OCI-LY1 (cell line): ENCODE measurements around the gene ERGIC1.

ENCODE experiments used
- CTCF ChIP-seq: fragments of 200-600 bp; sonication (generic), shearing (Covaris generic); IDR thresholded peaks from 2 replicates; pipeline ENCODE4 v1.5.1; 2017; ENCODE audit warnings: mild to moderate bottlenecking, antibody characterized with exemption, low read length, moderate library complexity, mixed read lengths
- EZH2 ChIP-seq: fragments of 200-600 bp; sonication (generic), shearing (Covaris generic); IDR thresholded peaks from 2 replicates; pipeline ENCODE4 v1.8.0; 2017; ENCODE audit warnings: borderline replicate concordance, mixed run types, mild to moderate bottlenecking, antibody characterized with exemption, low read length, moderate library complexity, mixed read lengths

- TF ChIP-seq CTCF (no peak), EZH2 (no peak)
Measured at GRCh38 chr5:172895549-172895948, 61.5 kb downstream of the ERGIC1 start.
